Epithelial cell of proximal tubule (primary cell): ENCODE measurements around the gene DPP8. TPM values are rescaled to one million over a fixed set of nuclear protein-coding genes. Genes with fewer than 3 reads are reported as not detected.
"Not testable (repeated sequence)": the region's sequence is repeated elsewhere in the genome, so short reads cannot be mapped to it uniquely, and the experiment has no call there.

Experiments used
- DNase-seq: peaks from one replicate; pipeline ENCODE4 v3.0.0-alpha.2; 2011; ENCODE audit warnings: low read depth
- H3K4me3 ChIP-seq: 2 replicates; pipeline ENCODE4 v1.5.1; 2011; ENCODE audit warnings: low read depth, mild to moderate bottlenecking, low read length
- total RNA-seq: library from RNA; depleted of rRNA; stranded (reverse); fragments of >200 nt; gene quantifications from 2 replicates; pipeline ENCODE4 v1.2.3, GENCODE V29; 2015
- TF ChIP-seq, protein P1 (sequence below): conservative IDR thresholded peaks from 2 replicates; pipeline ENCODE4 v1.5.1; 2012; ENCODE audit warnings: low read depth, mild to moderate bottlenecking, low read length

The DPP8 gene
- total RNA-seq, 1 donor from 2014 or later: 25.7 TPM

DNA sequence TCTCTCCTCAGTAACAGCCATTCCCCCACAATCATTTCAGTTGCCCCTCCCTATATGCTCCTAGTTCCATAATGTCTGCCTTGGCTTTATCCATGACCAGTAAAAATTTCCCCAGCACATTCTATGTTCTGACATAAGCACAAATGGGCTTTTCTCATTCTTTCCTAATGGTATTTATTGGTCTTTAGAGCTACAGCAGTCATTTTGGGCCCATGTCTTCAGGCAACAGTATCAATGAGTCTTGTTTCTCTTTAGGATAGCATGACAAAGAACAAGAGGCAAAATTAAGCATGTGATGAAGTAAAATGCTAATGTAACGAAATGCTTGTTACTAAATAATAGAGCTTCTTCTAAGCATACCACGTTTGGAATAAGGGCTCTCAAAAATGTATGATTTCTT lies 8.2 kb downstream of the DPP8 start:
- TF ChIP-seq, protein P1, sequence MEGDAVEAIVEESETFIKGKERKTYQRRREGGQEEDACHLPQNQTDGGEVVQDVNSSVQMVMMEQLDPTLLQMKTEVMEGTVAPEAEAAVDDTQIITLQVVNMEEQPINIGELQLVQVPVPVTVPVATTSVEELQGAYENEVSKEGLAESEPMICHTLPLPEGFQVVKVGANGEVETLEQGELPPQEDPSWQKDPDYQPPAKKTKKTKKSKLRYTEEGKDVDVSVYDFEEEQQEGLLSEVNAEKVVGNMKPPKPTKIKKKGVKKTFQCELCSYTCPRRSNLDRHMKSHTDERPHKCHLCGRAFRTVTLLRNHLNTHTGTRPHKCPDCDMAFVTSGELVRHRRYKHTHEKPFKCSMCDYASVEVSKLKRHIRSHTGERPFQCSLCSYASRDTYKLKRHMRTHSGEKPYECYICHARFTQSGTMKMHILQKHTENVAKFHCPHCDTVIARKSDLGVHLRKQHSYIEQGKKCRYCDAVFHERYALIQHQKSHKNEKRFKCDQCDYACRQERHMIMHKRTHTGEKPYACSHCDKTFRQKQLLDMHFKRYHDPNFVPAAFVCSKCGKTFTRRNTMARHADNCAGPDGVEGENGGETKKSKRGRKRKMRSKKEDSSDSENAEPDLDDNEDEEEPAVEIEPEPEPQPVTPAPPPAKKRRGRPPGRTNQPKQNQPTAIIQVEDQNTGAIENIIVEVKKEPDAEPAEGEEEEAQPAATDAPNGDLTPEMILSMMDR: no peak
- no peak overlapping the region for H3K4me3 ChIP-seq
- DNase-seq: no peak

DNA sequence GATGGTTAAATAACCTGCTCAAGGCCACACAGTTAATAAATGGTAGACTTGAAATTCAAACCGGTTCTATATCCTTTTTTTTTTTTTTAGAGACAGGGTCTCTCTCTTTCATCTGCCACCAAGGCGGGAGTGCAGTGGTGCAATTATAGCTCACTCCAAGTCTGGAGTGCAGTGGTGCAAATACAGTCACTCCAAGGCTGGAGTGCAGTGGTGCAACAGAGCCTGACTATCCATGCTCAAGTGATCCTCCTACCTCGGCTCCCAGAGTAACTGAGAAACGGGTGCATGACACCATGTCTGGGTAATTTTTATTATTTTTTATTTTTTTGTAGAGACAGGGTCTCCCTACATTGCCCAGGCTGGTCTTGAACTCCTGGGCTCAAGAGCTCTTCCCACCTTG lies 23.4 kb downstream of the DPP8 start:
- peak; percentile 15 for DNase-seq
- TF ChIP-seq, protein P1: no peak

DNA sequence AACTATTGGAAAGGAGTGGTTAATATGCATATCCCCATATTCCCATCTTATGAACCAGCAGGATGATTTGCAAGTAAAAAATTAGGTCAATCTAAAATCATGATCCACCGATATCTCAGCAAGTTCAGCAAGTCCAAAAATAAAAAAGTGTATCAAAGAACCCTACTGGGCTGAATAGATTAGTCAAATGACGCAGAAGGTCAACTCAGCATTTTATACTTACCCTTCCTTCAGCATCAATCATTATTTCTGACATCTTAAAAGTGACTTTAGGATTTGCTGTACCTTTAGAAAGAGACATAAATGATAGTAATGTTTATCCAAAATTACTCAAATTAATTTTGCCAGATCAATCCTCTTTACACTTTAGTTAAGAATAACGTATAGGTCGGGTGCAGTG lies 32.6 kb downstream of the DPP8 start:
- TF ChIP-seq, protein P1: no peak
- DNase-seq: no peak
- H3K4me3 ChIP-seq: no peak overlapping the region

More for the DNA sequence above, 23.4 kb downstream of the DPP8 start:
- H3K4me3 ChIP-seq: no peak overlapping the region

DNA sequence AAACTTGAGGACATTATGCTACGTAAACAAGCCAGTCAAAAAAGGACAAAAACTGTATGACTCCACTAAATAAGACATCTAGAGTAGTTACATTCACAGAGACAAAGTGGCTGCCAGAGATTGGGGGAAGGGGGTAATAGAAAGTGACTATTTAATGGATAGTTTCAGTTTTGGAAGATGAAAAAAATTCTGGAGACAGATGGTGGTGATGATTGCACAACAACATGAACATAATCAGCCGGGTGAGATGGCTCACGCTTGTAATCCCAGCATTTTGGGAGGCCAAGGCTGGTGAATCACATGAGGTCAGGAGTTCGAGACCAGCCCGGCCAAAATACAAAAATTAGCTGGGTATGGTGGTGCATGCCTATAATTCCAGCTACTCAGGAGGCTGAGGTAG lies 40.6 kb downstream of the DPP8 start:
- no peak overlapping the region for H3K4me3 ChIP-seq
- DNase-seq: no peak
- TF ChIP-seq, protein P1: no peak

DNA sequence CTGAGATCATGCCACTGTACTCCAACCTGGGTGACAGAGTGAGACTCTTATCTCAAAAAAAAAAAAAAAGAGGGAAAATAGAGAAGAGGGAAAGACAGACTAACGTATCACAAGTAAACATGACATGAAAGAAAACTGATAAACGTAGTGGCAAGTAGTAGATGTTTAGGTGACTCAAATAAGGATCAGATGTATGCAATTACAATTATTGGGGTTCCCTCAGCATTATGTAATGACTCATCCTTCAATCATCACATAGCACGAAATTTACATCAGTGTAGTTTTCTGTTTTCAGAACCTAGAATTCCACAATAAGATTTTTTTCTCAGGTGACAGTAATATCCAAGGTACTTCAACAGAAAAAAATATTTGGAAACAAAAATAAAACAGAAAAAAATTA lies 46.6 kb downstream of the DPP8 start:
- TF ChIP-seq, protein P1: no peak
- H3K4me3 ChIP-seq: no peak overlapping the region
- DNase-seq: no peak

DNA sequence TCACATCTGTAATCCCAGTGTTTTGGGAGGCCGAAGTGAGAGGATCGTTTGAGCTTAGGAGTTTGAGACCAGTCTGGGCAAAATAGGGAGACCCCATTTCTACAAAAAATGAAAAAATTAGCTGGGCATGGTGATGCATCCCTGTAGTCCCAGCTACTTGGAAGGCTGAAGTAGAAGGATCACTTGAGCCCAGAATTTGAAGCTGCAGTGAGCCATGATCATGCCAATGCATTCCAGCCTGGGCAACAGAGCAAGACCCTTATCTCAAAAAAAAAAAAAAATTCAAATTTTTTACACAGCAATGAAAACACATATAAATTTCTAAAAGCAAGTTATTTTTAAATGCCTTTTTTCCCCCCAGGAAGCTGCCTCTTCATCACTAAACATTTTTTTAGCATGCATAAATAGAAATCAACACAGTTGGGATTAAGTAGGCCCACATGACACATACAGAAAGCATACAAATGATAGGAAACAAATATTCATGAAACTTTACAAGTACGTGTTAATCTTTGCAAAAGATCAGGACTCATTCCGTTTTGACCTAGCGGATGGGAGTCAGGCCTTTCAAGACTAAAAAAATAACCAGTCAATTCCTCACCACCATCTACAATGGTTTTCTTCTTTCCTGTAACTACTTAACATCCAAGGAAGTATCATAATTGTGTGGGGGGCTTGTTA lies 49.1 kb downstream of the DPP8 start:
- no peak for DNase-seq
- no peak overlapping the region for H3K4me3 ChIP-seq
- TF ChIP-seq, protein P1: no peak

DNA sequence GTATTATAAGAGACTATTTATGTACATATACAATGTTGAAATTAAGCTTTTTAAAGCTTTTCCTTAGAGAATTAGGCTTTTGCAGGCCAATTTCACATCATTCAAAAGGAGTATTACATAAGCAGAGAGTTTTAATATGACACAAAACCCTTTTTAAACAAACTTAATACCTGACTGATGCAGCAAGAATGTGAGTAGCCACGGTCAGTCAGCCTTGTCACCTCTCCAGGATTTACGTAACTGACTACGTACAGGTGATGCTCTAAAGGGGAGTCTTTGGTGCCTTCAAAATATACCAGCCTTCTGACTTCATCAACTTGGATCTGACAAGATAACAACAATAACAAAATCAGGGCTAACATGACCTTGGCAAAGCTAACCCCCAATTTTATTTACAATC lies 50.6 kb downstream of the DPP8 start:
- TF ChIP-seq, protein P1: no peak
- no peak overlapping the region for H3K4me3 ChIP-seq
- no peak for DNase-seq

DNA sequence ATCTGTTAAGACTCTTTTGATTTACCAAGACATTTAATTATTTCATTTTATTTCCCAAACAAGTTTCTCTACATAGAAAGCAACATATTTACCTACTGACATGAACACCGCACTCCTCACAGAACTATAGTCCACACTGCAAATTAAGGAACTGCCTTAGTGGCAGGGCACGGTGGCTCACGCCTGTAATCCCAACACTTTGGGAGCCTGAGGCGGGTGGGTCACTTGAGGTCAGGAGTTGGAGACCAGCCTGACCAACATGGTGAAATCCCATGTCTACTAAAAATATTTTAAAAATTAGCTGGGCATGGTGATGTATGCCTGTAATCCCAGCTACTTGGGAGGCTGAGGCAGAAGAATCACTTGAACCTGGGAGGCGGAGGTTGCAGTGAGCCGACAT lies 54.4 kb downstream of the DPP8 start:
- H3K4me3 ChIP-seq: not testable (repeated sequence)

More for the DNA sequence above, 54.4 kb downstream of the DPP8 start:
- DNase-seq: not testable (repeated sequence)
